ENCODE data around the gene PPY. TPM values are rescaled to one million over a fixed set of nuclear protein-coding genes. Genes with fewer than 3 reads are reported as not detected.
A peak's percentile ranks its signal among the peaks of the same experiment; 100 is the strongest.

PPY gene
- total and polyA plus RNA-seq, 7 donors: not detected

- no peak overlapping the region for H3K27ac ChIP-seq
- DNase-seq: no peak
- H3K36me3 ChIP-seq: no peaks in the 10 kb centered on the region
- intact Hi-C loops (cut with DNase I): no loop called here
- H3K4me3 ChIP-seq: peak overlapping the region in 1 of 4 donors; percentile 47
- WGBS, 2 donors: 50 to 77% methylated on average over 8 of the region's 8 CpGs
- H3K27me3 ChIP-seq: peaks cover 19 to 71% (median 33%) of the 10 kb centered on the region in 3 donors
- H3K9me3 ChIP-seq: no peaks in the 10 kb centered on the region
- TF ChIP-seq POLR2A (IDR thresholded peaks at IDR 0.05): no peak
- H3K4me1 ChIP-seq: peaks cover 0 to 12% (median 9%) of the 10 kb centered on the region in 4 donors
Observed at GRCh38 chr17:43984521-43984920, 42.2 kb upstream of the PPY start.

DNA sequence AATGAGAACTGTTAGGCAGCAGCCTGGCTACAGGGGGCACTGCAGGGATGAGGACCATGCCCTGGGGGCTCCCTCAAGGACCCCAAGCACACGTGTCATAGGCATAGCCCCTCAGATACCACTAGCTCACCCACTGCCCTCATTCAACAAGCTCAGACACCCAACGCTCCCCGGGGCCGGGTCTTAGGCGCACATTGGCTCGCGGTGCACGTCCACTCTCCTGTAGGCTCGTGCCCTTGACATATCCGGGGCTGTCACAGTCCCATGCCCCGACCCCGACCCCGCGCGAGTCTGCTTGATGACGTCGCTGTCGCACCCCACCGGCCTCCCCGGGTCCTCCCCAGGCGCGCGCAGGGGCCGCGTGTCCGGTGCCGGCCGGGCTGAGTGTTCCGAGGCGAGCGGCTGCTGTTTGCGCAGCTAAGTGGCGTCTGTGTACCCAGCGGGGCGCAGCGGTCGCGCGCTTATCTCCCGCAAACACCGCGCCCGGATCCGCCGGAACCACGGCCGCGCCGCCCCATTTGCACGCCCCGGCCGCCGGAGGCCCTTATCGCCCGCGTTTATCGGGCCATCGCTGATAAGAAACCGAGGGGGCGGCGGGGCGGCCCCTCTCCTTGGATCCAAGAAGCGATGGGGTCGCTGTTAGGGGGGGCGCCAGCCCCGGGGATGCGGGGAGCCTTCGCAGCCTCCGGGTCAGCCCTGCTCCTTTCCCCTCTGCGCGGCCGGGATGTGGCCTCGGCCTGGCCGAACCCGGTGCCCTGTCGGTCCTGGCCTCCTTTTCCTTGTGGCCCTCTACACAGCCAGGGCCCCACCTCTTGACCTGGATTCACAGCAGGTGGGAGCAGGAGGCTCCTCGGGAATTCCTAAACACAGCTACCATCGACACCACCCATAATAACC, 41.5 kb upstream of the PPY start:
- peak; percentile 68 for DNase-seq
- TF ChIP-seq POLR2A (IDR thresholded peaks at IDR 0.05) (no peak), POLR2AphosphoS5 (IDR thresholded peaks at IDR 0.05) (no peak), EP300 (IDR thresholded peaks at IDR 0.05) (no peak)
- TF ChIP-seq, protein P1, sequence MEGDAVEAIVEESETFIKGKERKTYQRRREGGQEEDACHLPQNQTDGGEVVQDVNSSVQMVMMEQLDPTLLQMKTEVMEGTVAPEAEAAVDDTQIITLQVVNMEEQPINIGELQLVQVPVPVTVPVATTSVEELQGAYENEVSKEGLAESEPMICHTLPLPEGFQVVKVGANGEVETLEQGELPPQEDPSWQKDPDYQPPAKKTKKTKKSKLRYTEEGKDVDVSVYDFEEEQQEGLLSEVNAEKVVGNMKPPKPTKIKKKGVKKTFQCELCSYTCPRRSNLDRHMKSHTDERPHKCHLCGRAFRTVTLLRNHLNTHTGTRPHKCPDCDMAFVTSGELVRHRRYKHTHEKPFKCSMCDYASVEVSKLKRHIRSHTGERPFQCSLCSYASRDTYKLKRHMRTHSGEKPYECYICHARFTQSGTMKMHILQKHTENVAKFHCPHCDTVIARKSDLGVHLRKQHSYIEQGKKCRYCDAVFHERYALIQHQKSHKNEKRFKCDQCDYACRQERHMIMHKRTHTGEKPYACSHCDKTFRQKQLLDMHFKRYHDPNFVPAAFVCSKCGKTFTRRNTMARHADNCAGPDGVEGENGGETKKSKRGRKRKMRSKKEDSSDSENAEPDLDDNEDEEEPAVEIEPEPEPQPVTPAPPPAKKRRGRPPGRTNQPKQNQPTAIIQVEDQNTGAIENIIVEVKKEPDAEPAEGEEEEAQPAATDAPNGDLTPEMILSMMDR (IDR thresholded peaks at IDR 0.05): no peak
- H3K27ac ChIP-seq: no peak overlapping the region
- peaks cover 19 to 76% (median 33%) of the 10 kb centered on the region in 3 donors for H3K27me3 ChIP-seq
- H3K9me3 ChIP-seq: no peaks in the 10 kb centered on the region
- no peaks in the 10 kb centered on the region for H3K36me3 ChIP-seq
- intact Hi-C loops (cut with DNase I): no loop called here
- H3K4me1 ChIP-seq: peaks cover 0 to 12% (median 9%) of the 10 kb centered on the region in 4 donors
- WGBS, 2 donors: 1 to 4% methylated on average over 78 of the region's 78 CpGs
- peak overlapping the region in 3 of 4 donors; percentile 23 to 47 (median 44) for H3K4me3 ChIP-seq

GRCh38 chr17:43983196-43983514, 40.9 kb upstream of the PPY start:
- TF ChIP-seq POLR2A (IDR thresholded peaks at IDR 0.05): no peak
- no peak for TF ChIP-seq POLR2AphosphoS5 (IDR thresholded peaks at IDR 0.05)
- no peak for TF ChIP-seq EP300 (IDR thresholded peaks at IDR 0.05)
- TF ChIP-seq, protein P1 (IDR thresholded peaks at IDR 0.05): no peak
- Histone ChIP-seq H3K27me3 (peaks cover 19 to 76% (median 33%) of the 10 kb centered on the region in 3 donors), H3K4me1 (peaks cover 0 to 12% (median 9%) of the 10 kb centered on the region in 4 donors), H3K36me3 (no peaks in the 10 kb centered on the region), H3K4me3 (no peak overlapping the region), H3K27ac (no peak overlapping the region), H3K9me3 (no peaks in the 10 kb centered on the region)
- WGBS, 2 donors: 7 to 17% methylated on average over 5 of the region's 5 CpGs
- DNase-seq: no peak
- intact Hi-C loops (cut with DNase I): no loop called here

DNA sequence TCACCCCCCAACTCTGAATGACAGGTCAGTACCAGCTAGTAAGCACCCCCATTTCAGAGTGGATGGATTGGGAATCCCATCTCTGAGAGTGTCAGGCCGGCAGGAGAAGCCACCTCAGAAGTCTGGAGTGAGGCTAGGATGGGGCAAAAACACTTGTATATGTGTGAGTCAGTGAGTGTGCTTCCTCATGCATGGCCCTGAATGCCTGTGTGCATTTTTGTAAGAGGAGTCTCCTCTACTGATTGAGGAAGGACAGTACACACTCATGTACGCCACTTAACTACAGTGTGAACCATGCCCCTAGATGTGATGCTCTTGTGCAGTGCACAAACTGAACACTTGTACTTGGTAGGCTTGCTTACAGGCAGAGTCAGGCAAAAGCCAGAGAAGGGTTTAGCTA, 39.9 kb upstream of the PPY start:
- intact Hi-C loops (cut with DNase I): no loop called here
- H3K36me3 ChIP-seq: no peaks in the 10 kb centered on the region
- WGBS, 2 donors: 77 to 90% methylated on average over 2 of the region's 2 CpGs
- H3K27ac ChIP-seq: no peak overlapping the region
- TF ChIP-seq POLR2A (IDR thresholded peaks at IDR 0.05) (no peak), POLR2AphosphoS5 (IDR thresholded peaks at IDR 0.05) (no peak), EP300 (IDR thresholded peaks at IDR 0.05) (no peak)
- TF ChIP-seq, protein P1 (IDR thresholded peaks at IDR 0.05): no peak
- DNase-seq: no peak
- peaks cover 19 to 72% (median 28%) of the 10 kb centered on the region in 3 donors for H3K27me3 ChIP-seq
- peaks cover 0 to 12% (median 9%) of the 10 kb centered on the region in 4 donors for H3K4me1 ChIP-seq
- H3K9me3 ChIP-seq: no peaks in the 10 kb centered on the region
- H3K4me3 ChIP-seq: no peak overlapping the region

- 46 to 68% methylated on average over 4 of the region's 4 CpGs for WGBS, 2 donors
- H3K4me1 ChIP-seq: peaks cover 0 to 12% (median 9%) of the 10 kb centered on the region in 4 donors
- intact Hi-C loops (cut with DNase I): no loop called here
- H3K27me3 ChIP-seq: peaks cover 19 to 57% (median 28%) of the 10 kb centered on the region in 3 donors
- DNase-seq: no peak
- TF ChIP-seq EP300 (IDR thresholded peaks at IDR 0.05): no peak
- TF ChIP-seq POLR2AphosphoS5 (IDR thresholded peaks at IDR 0.05): no peak
- TF ChIP-seq, protein P1 (IDR thresholded peaks at IDR 0.05): no peak
- TF ChIP-seq POLR2A (IDR thresholded peaks at IDR 0.05): no peak
- H3K27ac ChIP-seq: no peak overlapping the region
- H3K4me3 ChIP-seq: no peak overlapping the region
- H3K36me3 ChIP-seq: no peaks in the 10 kb centered on the region
- H3K9me3 ChIP-seq: no peaks in the 10 kb centered on the region
Observed at GRCh38 chr17:43979671-43980070, 37.4 kb upstream of the PPY start.
